Activated CD4-positive, alpha-beta T cell treated with anti-CD3 and anti-CD28 coated beads for 48 hours (primary cell): Measurements from ENCODE around the gene CCDC74A.
"Not testable (repeated sequence)": the region's sequence is repeated elsewhere in the genome, so short reads cannot be mapped to it uniquely, and the experiment has no call there.

Experiments used
- DNase-seq: peaks from one replicate; pipeline ENCODE4 v3.0.0-alpha.2; 2020

CCDC74A gene

GRCh38 chr2:131568401-131568800 is 40.7 kb downstream of the CCDC74A start:
- not testable (repeated sequence) for DNase-seq

GRCh38 chr2:131572175-131572574 is 44.5 kb downstream of the CCDC74A start:
- no peak for DNase-seq

GRCh38 chr2:131577812-131578211 is 50.1 kb downstream of the CCDC74A start:
- no peak for DNase-seq

- DNase-seq, result no peak
These were observed 52.5 kb downstream of the CCDC74A start for GRCh38 chr2:131580187-131580586.
